ENCODE measurements around the gene MID1.

DNA sequence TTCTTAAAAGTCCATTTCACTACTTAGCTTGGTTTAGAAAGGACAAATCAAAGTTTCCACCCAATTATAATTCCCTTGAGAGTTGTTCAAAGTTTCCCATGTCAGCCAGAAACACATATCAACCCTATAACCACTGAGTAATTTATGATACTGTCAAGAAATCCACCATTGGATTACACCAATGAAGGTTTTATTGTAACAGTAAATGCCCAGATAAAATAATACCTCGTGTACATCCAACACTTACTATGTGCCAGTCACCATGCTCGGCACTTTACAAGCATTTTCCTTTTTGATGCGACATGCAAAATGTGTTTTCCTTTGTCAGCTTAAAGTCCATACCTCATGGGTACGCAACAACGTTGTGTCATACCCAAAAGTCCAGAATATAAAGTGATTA is 64.0 kb downstream of the MID1 start:
- no peak for TF ChIP-seq CTCF (conservative IDR thresholded peaks at IDR 0.05; ENCODE audit: low read length)
- no peak for TF ChIP-seq EZH2phosphoT487 (IDR thresholded peaks at IDR 0.05; ENCODE audit: borderline replicate concordance)
